Mesenchymal stem cell (in vitro differentiated cells and primary cell): ENCODE measurements around the gene ZNF358.

ENCODE experiments used
- DNase-seq: peaks from one replicate; pipeline ENCODE4 v3.0.0-alpha.2; 2013
- H2AFZ ChIP-seq: one replicate; pipeline ENCODE4 v1.6.1; 2013; ENCODE audit warnings: low read depth, mild to moderate bottlenecking, control low read depth, inconsistent platforms, low read length, moderate library complexity
- H2AK5ac ChIP-seq: 2 replicates; pipeline ENCODE4 v1.6.1; 2013; ENCODE audit warnings: low read length, moderate library complexity, mild to moderate bottlenecking, inconsistent platforms; ENCODE audit not compliant: severe bottlenecking
- H2BK120ac ChIP-seq: one replicate; pipeline ENCODE4 v1.6.1; 2013; ENCODE audit warnings: low read depth, mild to moderate bottlenecking, inconsistent platforms, low read length, moderate library complexity
- H2BK12ac ChIP-seq, 2 experiments: one replicate each; pipeline ENCODE4 v1.6.1; 2013; ENCODE audit warnings: inconsistent platforms in 2 of 2, low read length in 2 of 2, mild to moderate bottlenecking in 2 of 2, moderate library complexity in 2 of 2, control low read depth in 1 of 2
- H2BK15ac ChIP-seq: one replicate; pipeline ENCODE4 v1.6.1; 2013; ENCODE audit warnings: mild to moderate bottlenecking, low read depth, inconsistent platforms; ENCODE audit not compliant: poor library complexity, severe bottlenecking
- H2BK5ac ChIP-seq: 2 replicates; pipeline ENCODE4 v1.6.1; 2013; ENCODE audit warnings: low read depth, mild to moderate bottlenecking, low read length, control low read depth, inconsistent platforms; ENCODE audit not compliant: poor library complexity, severe bottlenecking
- H3K14ac ChIP-seq, 2 experiments: one replicate each; pipeline ENCODE4 v1.6.1; 2013; ENCODE audit warnings: inconsistent platforms in 2 of 2, low read length in 2 of 2, control low read depth in 1 of 2, mild to moderate bottlenecking in 1 of 2, moderate library complexity in 1 of 2
- H3K18ac ChIP-seq, 2 experiments: one replicate each; pipeline ENCODE4 v1.6.1; 2013; ENCODE audit warnings: inconsistent platforms in 2 of 2, low read length in 2 of 2, control low read depth in 1 of 2, low read depth in 1 of 2, mild to moderate bottlenecking in 1 of 2
- H3K23ac ChIP-seq, 2 experiments: one replicate each; pipeline ENCODE4 v1.6.1; 2013; ENCODE audit warnings: inconsistent platforms in 2 of 2, low read length in 2 of 2, mild to moderate bottlenecking in 2 of 2, moderate library complexity in 2 of 2, control low read depth in 1 of 2
- H3K27ac ChIP-seq: 2 replicates; pipeline ENCODE4 v1.5.1; 2013; ENCODE audit warnings: mild to moderate bottlenecking, moderate library complexity, low read length, control low read depth, inconsistent platforms; ENCODE audit not compliant: poor library complexity, severe bottlenecking
- H3K27me3 ChIP-seq, 2 experiments: 2 replicates each; pipeline versions ENCODE4 v1.6.1 to v1.7.0; 2013; ENCODE audit warnings: low read length in 2 of 2, mild to moderate bottlenecking in 2 of 2, moderate library complexity in 2 of 2, control low read depth in 1 of 2, inconsistent platforms in 1 of 2; ENCODE audit not compliant: control insufficient read depth in 1 of 2, insufficient read depth in 1 of 2
- H3K36me3 ChIP-seq, 2 experiments: 2 replicates each; pipeline versions ENCODE4 v1.6.1 to v1.7.0; 2013; ENCODE audit warnings: low read length in 2 of 2, control low read depth in 1 of 2, inconsistent platforms in 1 of 2, low read depth in 1 of 2, mild to moderate bottlenecking in 1 of 2; ENCODE audit not compliant: insufficient read depth in 2 of 2, control insufficient read depth in 1 of 2
- H3K4ac ChIP-seq, 2 experiments: one replicate each; pipeline ENCODE4 v1.6.1; 2013; ENCODE audit warnings: inconsistent platforms in 2 of 2, low read length in 2 of 2, mild to moderate bottlenecking in 2 of 2, moderate library complexity in 2 of 2, control low read depth in 1 of 2, low read depth in 1 of 2
- H3K4me1 ChIP-seq: 2 replicates; pipeline ENCODE4 v1.6.1; 2013; ENCODE audit warnings: low read depth, low read length, control low read depth; ENCODE audit not compliant: control insufficient read depth, insufficient read depth
- H3K4me2 ChIP-seq: 2 replicates; pipeline ENCODE4 v1.6.1; 2013; ENCODE audit warnings: low read length, mild to moderate bottlenecking, inconsistent platforms; ENCODE audit not compliant: poor library complexity, severe bottlenecking
- H3K4me3 ChIP-seq, 2 experiments: 2 replicates each; pipeline versions ENCODE4 v1.5.1 to v1.7.0; 2013; ENCODE audit warnings: low read length in 2 of 2, mild to moderate bottlenecking in 2 of 2, control low read depth in 1 of 2, low read depth in 1 of 2; ENCODE audit not compliant: insufficient read depth in 1 of 2
- H3K79me1 ChIP-seq: replicated peaks from 2 replicates; pipeline ENCODE4 v1.6.1; 2013; ENCODE audit warnings: mild to moderate bottlenecking, control low read depth, low read length, inconsistent platforms; ENCODE audit not compliant: poor library complexity, severe bottlenecking
- H3K9ac ChIP-seq: 2 replicates; pipeline ENCODE4 v1.7.0; 2013; ENCODE audit warnings: mild to moderate bottlenecking, low read length, moderate library complexity
- H3K9me3 ChIP-seq: 2 replicates; pipeline ENCODE4 v1.7.0; 2013; ENCODE audit warnings: mild to moderate bottlenecking, low read length; ENCODE audit not compliant: control insufficient read depth
- H4K8ac ChIP-seq: one replicate; pipeline ENCODE4 v1.6.1; 2013; ENCODE audit warnings: inconsistent platforms, mild to moderate bottlenecking, low read length, moderate library complexity
- H4K91ac ChIP-seq: one replicate; pipeline ENCODE4 v1.6.1; 2013; ENCODE audit warnings: mild to moderate bottlenecking, low read length, inconsistent platforms
- WGBS: methylation state at CpG from one replicate; pipeline ENCODE4 v1.1.7; 2013; ENCODE audit warnings: mixed read lengths; 5-methylcytosine and 5-hydroxymethylcytosine counted together

ZNF358 gene

GRCh38 chr19:7480222-7480969 lies 35.5 kb upstream of the ZNF358 start:
- Histone ChIP-seq H3K18ac (no peak overlapping the region), H3K9ac (no peak overlapping the region), H3K27ac (no peak overlapping the region), H3K14ac (no peak overlapping the region), H3K9me3 (no peaks in the 10 kb centered on the region), H3K4me2 (no peak overlapping the region), H2BK12ac (peak overlapping the region in 1 of 2 experiments; percentile 7), H3K79me1 (no peaks in the 10 kb centered on the region), H3K4me3 (no peak overlapping the region), H4K8ac (no peak overlapping the region), H2AFZ (no peak overlapping the region), H3K4me1 (peaks cover 10% of the 10 kb centered on the region), H3K4ac (peak overlapping the region in 1 of 2 experiments; percentile 10), H3K23ac (no peak overlapping the region), H2BK5ac (no peak overlapping the region), H2AK5ac (no peak overlapping the region), H2BK15ac (peak overlapping the region; percentile 3), H4K91ac (no peak overlapping the region), H2BK120ac (no peak overlapping the region), H3K36me3 (peaks cover 4 to 28% of the 10 kb centered on the region in 2 experiments), H3K27me3 (peaks cover 0 to 4% of the 10 kb centered on the region in 2 experiments)
- 83% methylated on average over 11 of the region's 11 CpGs for WGBS
- no peak for DNase-seq

GRCh38 chr19:7480970-7481255 lies 35.0 kb upstream of the ZNF358 start:
- H3K4me2 ChIP-seq, result no peak overlapping the region
- no peak overlapping the region for H3K27ac ChIP-seq
- H3K36me3 ChIP-seq, result peaks cover 4 to 24% of the 10 kb centered on the region in 2 experiments
- no peaks in the 10 kb centered on the region for H3K9me3 ChIP-seq
- no peak overlapping the region for H2BK12ac ChIP-seq
- peaks cover 10% of the 10 kb centered on the region for H3K4me1 ChIP-seq
- H2BK5ac ChIP-seq, result no peak overlapping the region
- no peak overlapping the region for H2AK5ac ChIP-seq
- H3K14ac ChIP-seq, result no peak overlapping the region
- no peak overlapping the region for H3K4me3 ChIP-seq
- H3K27me3 ChIP-seq, result peaks cover 0 to 4% of the 10 kb centered on the region in 2 experiments
- no peaks in the 10 kb centered on the region for H3K79me1 ChIP-seq
- no peak overlapping the region for H3K4ac ChIP-seq
- no peak overlapping the region for H4K91ac ChIP-seq
- H4K8ac ChIP-seq, result no peak overlapping the region
- WGBS, result 94% methylated on average over 6 of the region's 7 CpGs
- H2BK15ac ChIP-seq, result no peak overlapping the region
- no peak overlapping the region for H2BK120ac ChIP-seq
- DNase-seq, result no peak
- no peak overlapping the region for H2AFZ ChIP-seq
- no peak overlapping the region for H3K18ac ChIP-seq
- no peak overlapping the region for H3K23ac ChIP-seq
- H3K9ac ChIP-seq, result no peak overlapping the region

- no peak overlapping the region for H3K4me3 ChIP-seq
- no peak overlapping the region for H3K4me2 ChIP-seq
- H3K79me1 ChIP-seq, result no peaks in the 10 kb centered on the region
- H2AFZ ChIP-seq, result no peak overlapping the region
- no peak overlapping the region for H2BK120ac ChIP-seq
- H2BK12ac ChIP-seq, result peak overlapping the region in 1 of 2 experiments; percentile 70
- no peak overlapping the region for H4K8ac ChIP-seq
- H3K4me1 ChIP-seq, result peaks cover 10% of the 10 kb centered on the region
- peak; percentile 16 for DNase-seq
- H3K4ac ChIP-seq, result no peak overlapping the region
- H3K14ac ChIP-seq, result peak overlapping the region in 1 of 2 experiments; percentile 18
- H3K9me3 ChIP-seq, result no peaks in the 10 kb centered on the region
- H3K23ac ChIP-seq, result no peak overlapping the region
- no peak overlapping the region for H2BK5ac ChIP-seq
- 47% methylated on average over 36 of the region's 37 CpGs for WGBS
- no peak overlapping the region for H3K9ac ChIP-seq
- no peak overlapping the region for H4K91ac ChIP-seq
- peaks cover 0 to 4% of the 10 kb centered on the region in 2 experiments for H3K27me3 ChIP-seq
- H2BK15ac ChIP-seq, result no peak overlapping the region
- H3K27ac ChIP-seq, result no peak overlapping the region
- H3K18ac ChIP-seq, result peak overlapping the region in 1 of 2 experiments; percentile 13
- H3K36me3 ChIP-seq, result peaks cover 4 to 10% of the 10 kb centered on the region in 2 experiments
- H2AK5ac ChIP-seq, result no peak overlapping the region
These were observed 33.1 kb upstream of the ZNF358 start for GRCh38 chr19:7482584-7483439.

- 77% methylated on average over 17 of the region's 17 CpGs for WGBS
These were observed 32.1 kb upstream of the ZNF358 start for GRCh38 chr19:7483720-7484201.

More at GRCh38 chr19:7483720-7484201, 32.1 kb upstream of the ZNF358 start:
- H3K18ac ChIP-seq, result no peak overlapping the region
- H3K14ac ChIP-seq, result no peak overlapping the region
- H3K23ac ChIP-seq, result no peak overlapping the region
- no peak overlapping the region for H2BK15ac ChIP-seq
- H3K4ac ChIP-seq, result no peak overlapping the region
- no peak for DNase-seq
- peaks cover 0 to 4% of the 10 kb centered on the region in 2 experiments for H3K27me3 ChIP-seq
- H3K36me3 ChIP-seq, result peaks cover 4 to 6% of the 10 kb centered on the region in 2 experiments
- no peak overlapping the region for H2BK120ac ChIP-seq
- no peaks in the 10 kb centered on the region for H3K79me1 ChIP-seq
- no peak overlapping the region for H2AFZ ChIP-seq
- H3K4me1 ChIP-seq, result peaks cover 16% of the 10 kb centered on the region
- H2BK5ac ChIP-seq, result no peak overlapping the region
- H3K9ac ChIP-seq, result no peak overlapping the region
- no peak overlapping the region for H3K4me2 ChIP-seq
- no peak overlapping the region for H3K27ac ChIP-seq
- H3K4me3 ChIP-seq, result no peak overlapping the region
- no peak overlapping the region for H2AK5ac ChIP-seq
- no peak overlapping the region for H2BK12ac ChIP-seq
- no peak overlapping the region for H4K91ac ChIP-seq
- no peak overlapping the region for H4K8ac ChIP-seq
- no peaks in the 10 kb centered on the region for H3K9me3 ChIP-seq
